Activated CD8-positive, alpha-beta T cell treated with anti-CD3 and anti-CD28 coated beads for 36 hours (primary cell): ENCODE results near the gene SMIM12. TPM values are rescaled to one million over a fixed set of nuclear protein-coding genes. Genes with fewer than 3 reads are reported as not detected.

Source experiments
- ATAC-seq: fragments of 200-7000 bp; cut with Tn5 transposase; one replicate; pipeline ENCODE4 v1.10.0; 2021; ENCODE audit warnings: mild to moderate bottlenecking, moderate library complexity
- CTCF ChIA-PET: fragments of 350-600 bp; sonication (Branson Sonifier 250); formaldehyde crosslinking; loops from one replicate; lab custom pipeline; 2021; ENCODE audit warnings: antibody characterized with exemption; lab: Charles Lee
- POLR2A ChIA-PET: fragments of 350-600 bp; sonication (Branson Sonifier 250); formaldehyde crosslinking; loops from one replicate; lab custom pipeline; 2021; ENCODE audit warnings: antibody characterized with exemption; lab: Charles Lee
- DNase-seq: peaks from one replicate; pipeline ENCODE4 v3.0.0-alpha.2; 2020
- H3K27ac Mint-ChIP-seq: one replicate; pipeline ENCODE4 v1.8.0; 2021; ENCODE audit warnings: mild to moderate bottlenecking, mixed read lengths
- H3K27me3 Mint-ChIP-seq: one replicate; pipeline ENCODE4 v1.8.0; 2021; ENCODE audit warnings: mixed read lengths
- H3K36me3 Mint-ChIP-seq: one replicate; pipeline ENCODE4 v1.8.0; 2021; ENCODE audit warnings: low read depth, mixed read lengths
- H3K4me1 Mint-ChIP-seq: one replicate; pipeline ENCODE4 v1.8.0; 2021; ENCODE audit warnings: low read depth, mixed read lengths
- H3K4me3 Mint-ChIP-seq: one replicate; pipeline ENCODE4 v1.8.0; 2021; ENCODE audit warnings: mild to moderate bottlenecking, moderate library complexity, mixed read lengths
- H3K9me3 Mint-ChIP-seq: one replicate; pipeline ENCODE4 v1.8.0; 2021; ENCODE audit warnings: mixed read lengths
- CTCF ChIP-seq: fragments of 200-600 bp; IDR thresholded peaks from one replicate; pipeline ENCODE4 v1.8.0; 2022; ENCODE audit warnings: antibody characterized with exemption, mild to moderate bottlenecking
- intact Hi-C: fragments of 100-400 bp; cut with micrococcal nuclease; formaldehyde crosslinking; loops from one replicate; pipeline ENCODE4 v1.10.0; 2022
- total RNA-seq, 2 experiments: library from RNA; stranded (reverse); gene quantifications; one replicate each; pipeline ENCODE4 v1.2.3, GENCODE V29; 2021

Gene SMIM12
- total RNA-seq, 2 experiments from 2014 or later, result 36.6 to 37.5 TPM

- POLR2A ChIA-PET, result no interaction called here
- intact Hi-C loops, result no loop called here
- DNase-seq, result no peak
- Mint-ChIP-seq H3K9me3 (peaks cover 10% of the 10 kb centered on the region), H3K4me1 (no peaks in the 10 kb centered on the region), H3K4me3 (no peak overlapping the region), H3K36me3 (peaks cover 2% of the 10 kb centered on the region), H3K27ac (no peak overlapping the region), H3K27me3 (no peaks in the 10 kb centered on the region)
- TF ChIP-seq CTCF, result no peak
- no peak for ATAC-seq
- CTCF ChIA-PET, result no interaction called here
Observed at GRCh38 chr1:34806396-34806795, 53.2 kb downstream of the SMIM12 start.

GRCh38 chr1:34803770-34804169 is 55.8 kb downstream of the SMIM12 start:
- no peak overlapping the region for H3K4me3 Mint-ChIP-seq
- no peaks in the 10 kb centered on the region for H3K36me3 Mint-ChIP-seq
- DNase-seq (no peak), ATAC-seq (no peak)
- no peak for TF ChIP-seq CTCF
- intact Hi-C loops, result no loop called here
- POLR2A ChIA-PET, result interaction anchor here (0.6 to 1.2 kb wide), 2 partner anchors 10 to 1000 kb away, joined by 3 to 5 read pairs; no protein-coding TSS in a partner anchor
- CTCF ChIA-PET, result interaction anchor here (1.1 kb wide), 1 partner anchor 49 kb away, joined by 11 read pairs; no protein-coding TSS in a partner anchor
- H3K27me3 Mint-ChIP-seq, result no peaks in the 10 kb centered on the region
- H3K27ac Mint-ChIP-seq, result no peak overlapping the region
- H3K4me1 Mint-ChIP-seq, result peaks cover 8% of the 10 kb centered on the region
- peaks cover 5% of the 10 kb centered on the region for H3K9me3 Mint-ChIP-seq

Other genes with a start within 250 kb of the SMIM12 start
- not detected for gene GJB5, start 104.7 kb downstream of the SMIM12 start, total RNA-seq
- not detected for gene GJB4, start 100.0 kb downstream of the SMIM12 start, total RNA-seq
- gene GJB3, start 78.5 kb downstream of the SMIM12 start, total RNA-seq, result not detected
- gene GJA4, start 66.8 kb downstream of the SMIM12 start, total RNA-seq, result not detected
- under 1 TPM; 0.38 to 0.83 TPM for gene DLGAP3, start 69.9 kb upstream of the SMIM12 start, total RNA-seq
- 10 to 100 TPM; 19.4 to 19.5 TPM for gene TMEM35B, start 125.6 kb upstream of the SMIM12 start, total RNA-seq
- gene ZMYM6, start 172.2 kb upstream of the SMIM12 start, total RNA-seq, result 10 to 100 TPM; 11.4 to 11.6 TPM
- gene ZMYM1, start 219.6 kb upstream of the SMIM12 start, total RNA-seq, result 1 to 10 TPM; 6.8 to 8.9 TPM